GM21576 (cell line): ENCODE measurements around the gene MSH6.

Experiments used
- ATAC-seq: cut with Tn5 transposase; IDR thresholded peaks from one replicate; pipeline ENCODE4 v1.9.1; 2021; ENCODE audit warnings: mild to moderate bottlenecking, moderate library complexity; ENCODE audit not compliant: unreplicated experiment

MSH6 gene

DNA sequence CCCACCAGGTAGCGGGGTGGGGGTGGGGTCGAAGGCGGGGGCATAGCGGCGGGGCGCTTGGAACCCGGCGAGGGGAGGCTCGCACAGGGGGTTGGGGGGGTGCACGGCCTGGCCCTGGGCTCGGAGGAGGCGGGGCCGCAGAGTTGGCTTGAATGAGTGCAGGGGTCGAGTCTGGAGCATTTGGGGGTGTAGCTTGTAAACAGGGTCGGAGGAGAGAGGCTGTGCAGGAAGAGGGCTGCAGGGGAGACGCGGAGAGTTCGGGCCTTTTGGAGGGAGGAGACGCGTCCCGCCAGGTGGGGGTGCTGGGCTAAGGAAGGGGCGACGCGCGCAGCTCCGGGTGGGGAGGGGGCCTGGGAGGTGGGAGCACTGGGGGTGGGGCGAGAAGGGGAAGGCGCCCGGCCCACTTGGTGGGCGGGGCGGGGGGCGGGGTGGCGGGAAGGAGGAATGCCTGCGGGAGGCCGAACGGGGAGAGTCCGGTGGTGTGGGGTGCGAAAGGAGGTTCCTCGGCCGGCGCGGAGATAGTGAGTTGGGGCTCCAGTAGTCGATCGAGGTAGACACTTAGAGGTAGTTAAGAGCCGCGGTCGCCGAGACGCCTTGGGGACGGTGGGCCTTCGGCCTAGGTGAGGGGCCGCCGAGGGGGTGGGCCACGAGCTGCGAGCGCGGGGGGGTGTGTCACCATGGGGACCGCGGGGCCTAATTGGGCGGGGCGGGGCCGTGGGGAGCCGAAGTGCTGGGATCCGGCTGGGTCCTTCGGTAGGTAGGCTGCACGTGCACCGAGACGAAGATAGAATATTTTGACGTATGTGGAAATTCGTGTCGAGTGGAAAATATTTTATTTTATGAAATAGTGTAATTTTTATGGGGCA lies 774 bp downstream of the MSH6 start:
- peak; percentile 26 for ATAC-seq

DNA sequence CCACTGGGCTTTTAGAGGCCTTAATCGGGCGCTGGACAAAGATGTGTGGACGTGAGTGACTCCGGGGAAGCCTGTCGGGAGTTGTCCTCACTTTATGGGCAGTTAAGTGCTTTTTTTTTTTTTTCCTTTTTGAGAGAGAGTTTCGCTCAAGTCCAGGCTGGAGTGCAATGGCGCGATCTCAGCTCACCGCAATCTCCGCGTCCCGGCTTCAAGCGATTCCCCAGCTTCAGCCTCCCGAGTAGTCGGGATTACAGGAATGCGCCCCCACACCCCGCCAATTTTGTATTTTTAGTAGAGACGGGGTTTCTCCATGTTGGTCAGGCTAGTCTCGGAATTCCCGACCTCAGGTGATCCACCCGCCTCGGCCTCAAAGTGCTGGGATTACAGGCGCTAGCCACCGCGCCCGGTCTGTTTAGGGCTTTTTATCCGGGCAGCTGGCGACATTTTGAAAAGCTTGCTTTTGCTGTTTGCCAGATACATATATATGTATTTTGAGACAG lies 1.5 kb downstream of the MSH6 start:
- no peak for ATAC-seq

GRCh38 chr2:47785986-47786385 lies 3.0 kb downstream of the MSH6 start:
- no peak for ATAC-seq

DNA sequence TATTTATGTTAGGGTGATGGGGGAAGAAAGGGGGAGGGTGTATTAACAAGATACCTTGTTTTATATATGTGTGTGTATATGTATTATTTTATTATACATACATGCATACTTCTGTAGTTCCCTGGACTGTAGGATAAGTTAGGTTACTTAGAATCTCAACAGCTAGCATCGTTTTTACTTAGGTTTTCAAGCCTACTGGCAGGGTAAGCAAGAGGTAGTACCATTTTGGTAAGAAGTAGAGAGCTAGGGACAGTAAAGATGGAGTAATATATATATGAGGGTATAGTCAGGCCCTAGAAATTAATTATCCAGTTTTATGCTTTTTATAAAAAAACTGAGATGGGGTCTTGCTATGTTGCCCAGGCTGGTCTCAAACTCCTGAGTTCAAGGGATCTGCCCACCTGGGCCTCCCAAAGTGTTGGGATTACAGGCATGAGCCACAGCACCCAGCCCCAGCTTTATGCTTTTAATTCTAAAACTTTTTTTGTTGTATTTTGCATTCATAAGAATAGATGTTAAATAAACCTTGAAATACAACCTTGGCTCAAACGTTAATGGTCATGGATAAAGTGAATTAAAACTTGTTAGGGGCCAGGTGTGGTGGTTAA lies 13.2 kb downstream of the MSH6 start:
- ATAC-seq, result no peak

DNA sequence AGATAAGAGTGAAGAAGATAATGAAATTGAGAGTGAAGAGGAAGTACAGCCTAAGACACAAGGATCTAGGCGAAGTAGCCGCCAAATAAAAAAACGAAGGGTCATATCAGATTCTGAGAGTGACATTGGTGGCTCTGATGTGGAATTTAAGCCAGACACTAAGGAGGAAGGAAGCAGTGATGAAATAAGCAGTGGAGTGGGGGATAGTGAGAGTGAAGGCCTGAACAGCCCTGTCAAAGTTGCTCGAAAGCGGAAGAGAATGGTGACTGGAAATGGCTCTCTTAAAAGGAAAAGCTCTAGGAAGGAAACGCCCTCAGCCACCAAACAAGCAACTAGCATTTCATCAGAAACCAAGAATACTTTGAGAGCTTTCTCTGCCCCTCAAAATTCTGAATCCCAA lies 15.7 kb downstream of the MSH6 start:
- no peak for ATAC-seq

DNA sequence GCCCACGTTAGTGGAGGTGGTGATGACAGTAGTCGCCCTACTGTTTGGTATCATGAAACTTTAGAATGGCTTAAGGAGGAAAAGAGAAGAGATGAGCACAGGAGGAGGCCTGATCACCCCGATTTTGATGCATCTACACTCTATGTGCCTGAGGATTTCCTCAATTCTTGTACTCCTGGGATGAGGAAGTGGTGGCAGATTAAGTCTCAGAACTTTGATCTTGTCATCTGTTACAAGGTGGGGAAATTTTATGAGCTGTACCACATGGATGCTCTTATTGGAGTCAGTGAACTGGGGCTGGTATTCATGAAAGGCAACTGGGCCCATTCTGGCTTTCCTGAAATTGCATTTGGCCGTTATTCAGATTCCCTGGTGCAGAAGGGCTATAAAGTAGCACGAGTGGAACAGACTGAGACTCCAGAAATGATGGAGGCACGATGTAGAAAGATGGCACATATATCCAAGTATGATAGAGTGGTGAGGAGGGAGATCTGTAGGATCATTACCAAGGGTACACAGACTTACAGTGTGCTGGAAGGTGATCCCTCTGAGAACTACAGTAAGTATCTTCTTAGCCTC lies 16.2 kb downstream of the MSH6 start:
- no peak for ATAC-seq

GRCh38 chr2:47801118-47801517 lies 18.2 kb downstream of the MSH6 start:
- ATAC-seq, result no peak

DNA sequence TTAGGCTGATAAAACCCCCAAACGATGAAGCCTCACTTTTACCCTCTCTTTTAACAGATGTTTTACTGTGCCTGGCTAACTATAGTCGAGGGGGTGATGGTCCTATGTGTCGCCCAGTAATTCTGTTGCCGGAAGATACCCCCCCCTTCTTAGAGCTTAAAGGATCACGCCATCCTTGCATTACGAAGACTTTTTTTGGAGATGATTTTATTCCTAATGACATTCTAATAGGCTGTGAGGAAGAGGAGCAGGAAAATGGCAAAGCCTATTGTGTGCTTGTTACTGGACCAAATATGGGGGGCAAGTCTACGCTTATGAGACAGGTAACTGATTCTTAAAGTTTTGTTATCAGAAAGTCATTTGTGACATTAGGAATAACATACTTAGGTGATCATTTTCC lies 20.4 kb downstream of the MSH6 start:
- ATAC-seq, result no peak

GRCh38 chr2:47803770-47804169 lies 20.8 kb downstream of the MSH6 start:
- ATAC-seq, result no peak

DNA sequence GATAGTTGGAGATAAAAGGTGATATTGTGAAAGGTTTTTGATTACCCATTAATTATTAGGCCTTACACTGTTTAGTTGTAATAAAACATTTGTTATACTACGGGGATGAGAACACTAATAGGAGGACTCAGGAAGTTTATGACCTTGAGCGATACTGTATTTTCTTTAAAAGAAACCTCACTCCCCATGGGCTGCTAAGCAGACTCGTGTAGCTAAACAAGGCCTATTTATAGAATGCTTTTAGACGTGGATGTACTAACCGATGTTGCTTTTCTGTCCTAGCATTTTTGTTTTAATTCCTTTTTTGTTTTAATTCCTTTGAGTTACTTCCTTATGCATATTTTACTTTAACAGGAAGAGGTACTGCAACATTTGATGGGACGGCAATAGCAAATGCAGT lies 22.9 kb downstream of the MSH6 start:
- no peak for ATAC-seq

DNA sequence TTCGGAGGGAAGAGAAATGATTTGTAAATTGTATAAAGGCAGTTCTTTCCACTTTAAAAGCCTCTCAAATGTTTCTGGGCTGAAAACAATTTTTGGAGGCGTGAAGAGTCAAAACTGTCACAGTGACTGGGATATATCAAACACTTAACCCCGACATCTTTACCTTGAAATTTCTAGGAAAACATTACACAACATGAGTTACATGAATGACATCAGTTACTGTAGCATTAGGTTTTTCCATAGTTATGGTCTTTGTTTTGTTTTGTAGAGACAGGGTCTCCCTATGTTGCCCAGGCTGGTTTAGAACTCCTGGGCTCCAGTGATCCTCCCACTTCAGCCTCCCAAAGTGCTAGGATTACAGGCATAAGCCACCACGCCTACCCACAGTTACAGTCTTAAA lies 25.7 kb downstream of the MSH6 start:
- ATAC-seq, result no peak

GRCh38 chr2:47809903-47810302 lies 27.0 kb downstream of the MSH6 start:
- no peak for ATAC-seq

- ATAC-seq, result no peak
Measured at GRCh38 chr2:47810850-47811249, 27.9 kb downstream of the MSH6 start.

- no peak for ATAC-seq
Measured at GRCh38 chr2:47811668-47812067, 28.7 kb downstream of the MSH6 start.

GRCh38 chr2:47815764-47816163 lies 32.8 kb downstream of the MSH6 start:
- ATAC-seq, result no peak

- no peak for ATAC-seq
Measured at GRCh38 chr2:47818777-47819176, 35.8 kb downstream of the MSH6 start.

- no peak for ATAC-seq
Measured at GRCh38 chr2:47819834-47820233, 36.9 kb downstream of the MSH6 start.

DNA sequence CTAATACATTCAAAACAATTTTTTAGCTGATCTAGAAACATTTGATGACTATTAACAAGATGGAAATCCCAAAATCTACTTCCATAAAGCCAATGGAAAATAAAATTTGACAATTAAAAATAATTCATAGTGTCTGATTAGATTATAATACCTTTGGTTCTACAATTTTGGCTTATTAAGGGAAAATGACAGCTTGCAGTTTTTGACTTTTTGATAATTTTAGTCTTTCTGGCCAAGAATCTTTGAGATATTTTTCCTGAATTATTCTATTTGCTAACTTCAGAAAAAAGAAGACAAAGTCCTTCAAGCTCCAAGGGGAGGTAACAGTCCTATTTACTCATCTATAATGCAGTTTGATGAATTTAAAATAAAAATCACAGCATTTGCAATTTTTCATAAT lies 39.6 kb downstream of the MSH6 start:
- ATAC-seq, result no peak

DNA sequence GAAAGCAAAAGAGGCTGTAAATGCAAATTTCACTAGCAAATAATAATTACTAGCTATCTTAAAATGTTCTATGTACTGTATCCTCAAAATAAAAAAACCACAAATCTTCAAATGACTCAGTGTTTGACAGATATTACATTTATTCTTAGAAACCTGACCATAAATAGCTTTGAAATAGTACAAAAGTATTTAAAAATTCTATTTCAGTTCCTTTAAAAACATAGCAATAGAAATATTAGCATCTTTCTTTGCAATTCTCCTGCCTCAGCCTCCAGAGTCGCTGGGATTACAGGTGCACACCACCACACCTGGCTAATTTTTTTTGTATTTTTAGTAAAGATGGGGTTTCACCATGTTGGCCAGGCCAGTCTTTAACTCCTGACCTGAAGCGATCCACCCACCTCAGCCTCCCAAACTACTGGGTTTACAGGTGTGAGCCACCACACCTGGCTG lies 50.6 kb downstream of the MSH6 start:
- peak; percentile 76 for ATAC-seq

- ATAC-seq, result no peak
Measured at GRCh38 chr2:47838249-47838648, 55.3 kb downstream of the MSH6 start.

DNA sequence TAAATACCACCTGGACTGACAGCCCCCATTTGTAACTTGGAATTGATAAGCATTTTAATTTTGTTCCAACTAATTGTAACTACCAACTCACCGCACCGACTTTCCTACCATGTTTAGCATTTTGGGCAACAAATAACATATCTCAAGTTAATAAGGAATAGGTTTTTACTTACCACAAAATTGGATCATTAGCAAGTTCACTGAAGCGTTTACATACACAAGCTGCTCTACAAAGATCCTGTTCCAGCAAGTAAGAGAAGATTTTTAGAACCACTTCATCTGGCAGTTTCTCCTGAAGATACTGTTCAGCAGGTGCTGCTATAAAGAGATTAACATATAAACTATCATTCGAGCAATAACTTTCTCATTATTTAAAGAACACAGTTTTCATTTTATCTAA lies 55.7 kb downstream of the MSH6 start:
- no peak for ATAC-seq

DNA sequence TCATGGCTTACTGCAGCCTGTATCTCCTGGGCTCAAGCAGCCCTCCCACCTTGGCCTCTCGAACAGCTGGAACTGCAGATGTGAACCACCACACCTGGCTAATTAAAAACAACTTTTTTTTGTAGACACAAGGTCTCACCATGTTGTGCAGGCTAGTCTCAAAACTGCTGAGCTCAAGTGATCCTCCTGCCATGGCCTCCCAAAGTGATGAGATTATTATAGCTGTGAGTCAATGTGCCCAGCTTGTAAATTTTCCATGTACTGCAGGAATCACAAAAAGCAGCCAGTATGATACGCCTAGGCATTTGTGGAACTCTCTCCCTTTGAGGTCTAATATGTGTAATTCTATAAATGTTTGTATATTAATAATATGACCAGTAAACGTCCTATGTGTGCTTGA lies 59.9 kb downstream of the MSH6 start:
- no peak for ATAC-seq
